ENCODE measurements around the gene DAPK1.

DNA sequence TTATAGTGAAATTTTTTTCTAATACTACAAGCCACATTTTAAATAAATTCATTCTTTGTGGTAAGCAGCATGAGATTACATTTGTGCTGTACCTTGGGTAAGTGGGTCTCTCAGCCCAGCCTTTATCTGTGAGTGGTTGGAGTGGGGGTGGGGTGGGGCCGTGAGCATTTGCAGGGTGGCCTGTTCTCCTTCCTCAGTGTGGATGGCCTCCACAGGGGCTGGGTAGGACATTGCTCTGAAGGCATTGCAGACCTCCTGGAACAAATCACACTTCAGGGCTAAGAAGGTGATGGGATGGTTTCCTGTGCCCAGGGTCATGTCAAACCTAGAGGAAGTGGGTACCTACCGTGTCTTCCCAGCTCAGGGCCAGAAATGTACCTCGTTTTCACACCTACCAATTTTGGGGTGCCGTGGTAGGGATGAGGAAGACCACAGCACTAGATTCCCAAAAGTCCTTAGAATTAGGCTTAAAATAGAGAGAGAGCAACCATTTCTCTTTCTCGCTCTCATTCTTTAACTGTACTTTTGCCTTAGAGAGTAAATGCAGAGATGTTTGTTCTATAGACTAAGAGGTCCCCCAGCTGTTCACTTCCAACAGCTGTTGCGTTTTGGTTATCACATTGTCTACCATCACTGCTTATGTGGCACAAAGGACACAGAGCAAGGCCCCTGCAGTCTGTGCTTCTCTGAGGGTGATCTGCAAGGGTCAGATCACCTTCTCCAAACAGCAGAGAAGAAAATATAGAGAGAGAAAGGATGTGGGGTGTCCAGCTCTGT, 144.9 kb downstream of the DAPK1 start:
- TF ChIP-seq, protein P1, sequence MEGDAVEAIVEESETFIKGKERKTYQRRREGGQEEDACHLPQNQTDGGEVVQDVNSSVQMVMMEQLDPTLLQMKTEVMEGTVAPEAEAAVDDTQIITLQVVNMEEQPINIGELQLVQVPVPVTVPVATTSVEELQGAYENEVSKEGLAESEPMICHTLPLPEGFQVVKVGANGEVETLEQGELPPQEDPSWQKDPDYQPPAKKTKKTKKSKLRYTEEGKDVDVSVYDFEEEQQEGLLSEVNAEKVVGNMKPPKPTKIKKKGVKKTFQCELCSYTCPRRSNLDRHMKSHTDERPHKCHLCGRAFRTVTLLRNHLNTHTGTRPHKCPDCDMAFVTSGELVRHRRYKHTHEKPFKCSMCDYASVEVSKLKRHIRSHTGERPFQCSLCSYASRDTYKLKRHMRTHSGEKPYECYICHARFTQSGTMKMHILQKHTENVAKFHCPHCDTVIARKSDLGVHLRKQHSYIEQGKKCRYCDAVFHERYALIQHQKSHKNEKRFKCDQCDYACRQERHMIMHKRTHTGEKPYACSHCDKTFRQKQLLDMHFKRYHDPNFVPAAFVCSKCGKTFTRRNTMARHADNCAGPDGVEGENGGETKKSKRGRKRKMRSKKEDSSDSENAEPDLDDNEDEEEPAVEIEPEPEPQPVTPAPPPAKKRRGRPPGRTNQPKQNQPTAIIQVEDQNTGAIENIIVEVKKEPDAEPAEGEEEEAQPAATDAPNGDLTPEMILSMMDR (IDR thresholded peaks at IDR 0.05; ENCODE audit: low read depth, low read length): no peak
- no peak for TF ChIP-seq EZH2phosphoT487 (IDR thresholded peaks at IDR 0.05; ENCODE audit: low read depth)
